Heart left ventricle (tissue), 16 donors: ENCODE measurements around the gene RTL10. TPM values are rescaled to one million over a fixed set of nuclear protein-coding genes. Genes with fewer than 3 reads are reported as not detected.

ENCODE experiments used
- ATAC-seq, 4 donors: fragments of 200-7000 bp; cut with Tn5 transposase; one replicate each; pipeline ENCODE4 v1.9.1; 2020 to 2022; ENCODE audit warnings: moderate library complexity in 4 of 4, mild to moderate bottlenecking in 3 of 4, moderate number of reproducible peaks in 1 of 4
- DNase-seq, 5 donors: peaks; one replicate each; pipeline ENCODE4 v3.0.0-alpha.2; 2020
- H3K27ac ChIP-seq, 12 donors: fragments of 200-600 bp; sonication (generic) in 4 of 12; one replicate each; pipeline versions ENCODE4 v1.5.0 to v1.8.0; 2016 to 2022; ENCODE audit warnings: mild to moderate bottlenecking in 2 of 12
- H3K27me3 ChIP-seq, 9 donors: fragments of 200-600 bp; sonication (generic) in 2 of 9; one replicate each; pipeline versions ENCODE4 v1.5.1 to v1.8.0; 2016 to 2022; ENCODE audit warnings: mild to moderate bottlenecking in 3 of 9
- H3K36me3 ChIP-seq, 9 donors: fragments of 200-600 bp; sonication (generic) in 2 of 9; one replicate each; pipeline versions ENCODE4 v1.5.0 to v1.8.0; 2018 to 2022; ENCODE audit warnings: mild to moderate bottlenecking in 2 of 9
- H3K4me1 ChIP-seq, 12 donors: fragments of 200-600 bp; sonication (generic) in 4 of 12; one replicate each; pipeline versions ENCODE4 v1.5.0 to v1.8.0; 2016 to 2022; ENCODE audit warnings: mild to moderate bottlenecking in 3 of 12
- H3K4me3 ChIP-seq, 12 donors: fragments of 200-600 bp; sonication (generic) in 4 of 12; one replicate each; pipeline versions ENCODE4 v1.5.0 to v1.8.0; 2017 to 2022; ENCODE audit warnings: mild to moderate bottlenecking in 9 of 12, moderate library complexity in 4 of 12
- H3K9me3 ChIP-seq, 12 donors: fragments of 200-600 bp; sonication (generic) in 4 of 12; one replicate each; pipeline versions ENCODE4 v1.5.0 to v1.8.0; 2016 to 2022; ENCODE audit warnings: mild to moderate bottlenecking in 1 of 12
- POLR2A ChIP-seq, 2 donors: fragments of 450-650 bp; IDR thresholded peaks; one replicate each; pipeline ENCODE4 v1.6.1; 2017; ENCODE audit warnings: antibody characterized with exemption in 2 of 2, mild to moderate bottlenecking in 2 of 2, moderate library complexity in 2 of 2
- WGBS, 4 donors: extraction: QIAGEN DNeasy Blood & Tissue Kit in 2 of 4; methylation state at CpG; one replicate each; pipeline versions ENCODE4 v1.1.5 to v1.1.7; 2013 to 2018; 5-methylcytosine and 5-hydroxymethylcytosine counted together
- intact Hi-C, 10 donors: fragments of 100-400 bp; cut with DNase I; formaldehyde crosslinking; loops; one replicate each; pipeline versions ENCODE4 v1.11.1 to v1.14.2; 2022
- polyA plus RNA-seq, 2 donors: library from polyadenylated mRNA; stranded (reverse); fragments of 200-250 nt; gene quantifications; one replicate each; pipeline ENCODE4 v1.2.3, GENCODE V29; 2013
- total RNA-seq, 9 donors: library from RNA; depleted of rRNA in 2 of 9; stranded (reverse); fragments of >200 nt in 2 of 9; fragmentation: NEBNext Ultra II Directional in 3 of 9; extraction: Animal tissue kit (Norgen Biotek cat#: 25700) in 3 of 9; gene quantifications; one replicate each; pipeline versions ENCODE4 v1.1.0 to v1.2.4, GENCODE V29; 2016 to 2023
- TF ChIP-seq, protein P1 (sequence below), 12 donors: fragments of 200-600 bp; sonication (generic) in 4 of 12; IDR thresholded peaks; one replicate each; pipeline versions ENCODE4 v1.5.0 to v1.8.0; 2018 to 2022; ENCODE audit warnings: antibody characterized with exemption in 12 of 12, mild to moderate bottlenecking in 5 of 12
- donor health status: ischemic (EF 13 %, LVEDD 7.1; RV severe dilation, severe dysfunction).
- donor health status: healthy with polysubstance abuse.
- donor health status: DM: no; HTN: yes; CAD: no.
- donor health status: DM: no; HTN: no; CAD: no.
- donor health status: ischemic (EF 25% LVEDD 6.9; RV normal size, moderate dysfunction).
- donor health status: ischemic (EF 25% LVEDD 5.7; RV mildly dilated, moderate dysfunction).
- donor health status: healthy.
- donor health status: DM: yes; HTN: yes; CAD: no.
- donor health status: ischemic (EF 35%, LVEDD 5.7; RV mildly dilated, moderate dysfunction).
- donor health status: nonischemic (EF 11% LVEDD 7.7; RV severe dilation, severe dysfunction).
- donor health status: DM: yes; HTN: yes; CAD: no.
- donor health status: PGD.
- donor health status: ischemic (EF 29% LVEDD 5.4; RV normal size, mild dysfunction).
- donor health status: nonischemic (EF 23%, LVEDD 6.1; RV moderate dilation, normal function).

RTL10 gene
- total and polyA plus RNA-seq, 11 donors: 4.6 to 11.6 (median 7.5) TPM

DNA sequence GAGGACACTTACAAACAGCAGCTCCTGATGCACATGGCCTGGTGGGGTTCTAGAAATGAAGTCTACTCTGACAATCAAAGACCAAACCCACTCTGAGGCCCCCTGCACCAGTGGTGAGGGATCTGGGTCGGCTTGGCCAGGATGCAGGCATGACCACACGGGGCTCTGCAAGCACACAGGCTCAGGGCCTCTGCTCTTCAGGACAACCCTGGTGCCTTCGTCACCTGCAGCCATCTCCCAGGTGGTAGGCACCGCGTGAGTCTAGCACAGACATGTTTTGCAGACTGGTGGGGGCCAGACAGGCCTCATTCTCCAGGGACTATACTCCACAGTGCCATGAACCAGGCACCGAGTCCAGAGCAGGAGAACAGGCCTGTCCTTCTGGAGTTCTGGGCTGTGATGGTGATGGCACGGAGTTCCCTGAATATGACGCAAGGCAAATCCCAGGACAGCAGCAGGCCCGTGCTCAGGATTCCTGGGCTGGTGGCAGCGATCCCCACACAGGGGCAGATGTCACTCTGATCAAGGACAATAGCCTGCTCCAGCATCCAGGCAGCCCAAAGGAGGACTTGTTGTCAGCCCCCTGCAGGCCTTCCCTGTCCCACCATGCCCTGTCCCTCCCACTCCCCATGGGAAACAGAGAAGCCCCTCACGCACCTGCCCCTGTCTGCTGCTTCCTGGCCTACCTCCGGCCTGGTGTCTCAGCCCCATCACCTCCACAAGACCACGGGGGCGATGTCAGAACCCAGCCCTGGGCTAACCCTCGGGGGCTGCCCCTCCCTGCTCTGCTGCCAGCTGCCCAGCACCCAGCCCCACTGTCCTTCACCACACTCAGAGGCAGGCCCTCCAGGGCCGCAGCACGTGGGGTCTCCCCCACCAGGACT is 36.1 kb downstream of the RTL10 start:
- 87 to 93% (median 92%) methylated on average over 13 to 17 of the region's 17 CpGs for WGBS, 4 donors
- H3K9me3 ChIP-seq: no peaks in the 10 kb centered on the region
- DNase-seq (peak in 1 of 5 donors; percentile 54), ATAC-seq (no peak)
- intact Hi-C loops: no loop called here
- H3K27me3 ChIP-seq: no peaks in the 10 kb centered on the region
- H3K4me3 ChIP-seq: no peak overlapping the region
- no peaks in the 10 kb centered on the region for H3K4me1 ChIP-seq
- no peaks in the 10 kb centered on the region for H3K36me3 ChIP-seq
- no peak overlapping the region for H3K27ac ChIP-seq
- no peak for TF ChIP-seq POLR2A (IDR thresholded peaks at IDR 0.05)
- TF ChIP-seq, protein P1, sequence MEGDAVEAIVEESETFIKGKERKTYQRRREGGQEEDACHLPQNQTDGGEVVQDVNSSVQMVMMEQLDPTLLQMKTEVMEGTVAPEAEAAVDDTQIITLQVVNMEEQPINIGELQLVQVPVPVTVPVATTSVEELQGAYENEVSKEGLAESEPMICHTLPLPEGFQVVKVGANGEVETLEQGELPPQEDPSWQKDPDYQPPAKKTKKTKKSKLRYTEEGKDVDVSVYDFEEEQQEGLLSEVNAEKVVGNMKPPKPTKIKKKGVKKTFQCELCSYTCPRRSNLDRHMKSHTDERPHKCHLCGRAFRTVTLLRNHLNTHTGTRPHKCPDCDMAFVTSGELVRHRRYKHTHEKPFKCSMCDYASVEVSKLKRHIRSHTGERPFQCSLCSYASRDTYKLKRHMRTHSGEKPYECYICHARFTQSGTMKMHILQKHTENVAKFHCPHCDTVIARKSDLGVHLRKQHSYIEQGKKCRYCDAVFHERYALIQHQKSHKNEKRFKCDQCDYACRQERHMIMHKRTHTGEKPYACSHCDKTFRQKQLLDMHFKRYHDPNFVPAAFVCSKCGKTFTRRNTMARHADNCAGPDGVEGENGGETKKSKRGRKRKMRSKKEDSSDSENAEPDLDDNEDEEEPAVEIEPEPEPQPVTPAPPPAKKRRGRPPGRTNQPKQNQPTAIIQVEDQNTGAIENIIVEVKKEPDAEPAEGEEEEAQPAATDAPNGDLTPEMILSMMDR (IDR thresholded peaks at IDR 0.05): no peak

DNA sequence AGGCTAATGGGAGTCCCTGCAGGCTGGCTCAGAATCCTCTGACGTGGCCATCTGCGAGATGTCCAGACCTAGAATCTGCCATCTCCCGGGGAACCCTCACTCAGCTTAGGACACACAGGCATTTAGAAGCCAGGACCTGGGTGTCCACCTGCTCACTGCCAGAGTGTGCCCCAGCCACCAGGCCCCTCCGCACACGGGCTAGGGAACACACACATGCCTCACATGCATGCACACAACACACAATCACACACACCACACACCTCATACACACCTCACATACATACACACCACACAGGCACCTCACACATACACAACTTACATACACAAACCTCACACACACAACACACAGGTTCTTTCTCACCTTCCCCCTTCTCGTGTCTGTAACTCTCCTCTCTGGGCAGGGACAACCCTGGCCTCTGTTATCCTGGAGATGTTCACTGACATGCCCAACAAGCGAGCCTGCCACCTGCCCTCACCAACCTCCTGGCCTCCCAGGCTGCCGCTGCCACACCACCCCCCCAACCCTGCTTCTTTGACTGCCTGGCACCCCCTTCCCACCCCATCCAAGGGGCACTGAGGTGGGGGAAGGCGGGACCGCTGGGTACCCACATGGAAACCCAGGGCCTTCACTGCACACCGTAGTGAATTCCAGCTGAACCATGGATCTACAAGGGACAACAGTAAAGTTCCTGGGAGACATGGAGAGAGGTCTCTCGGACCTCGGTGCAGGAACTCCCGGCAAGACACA is 38.1 kb downstream of the RTL10 start:
- WGBS, 4 donors: 91 to 94% (median 93%) methylated on average over 14 of the region's 14 CpGs
- DNase-seq: no peak

GRCh38 chr22:19815823-19816290 is 38.8 kb downstream of the RTL10 start:
- Histone ChIP-seq H3K36me3 (no peaks in the 10 kb centered on the region), H3K4me3 (no peak overlapping the region), H3K27ac (no peak overlapping the region), H3K9me3 (no peaks in the 10 kb centered on the region), H3K4me1 (peaks cover 0 to 5% (median 0%) of the 10 kb centered on the region in 12 donors), H3K27me3 (no peaks in the 10 kb centered on the region)
- intact Hi-C loops: no loop called here
- DNase-seq (no peak), ATAC-seq (no peak)
- no peak for TF ChIP-seq POLR2A (IDR thresholded peaks at IDR 0.05)
- TF ChIP-seq, protein P1 (IDR thresholded peaks at IDR 0.05): no peak
- WGBS, 4 donors: 87 to 93% (median 88%) methylated on average over 16 of the region's 16 CpGs

More for the DNA sequence above, 38.1 kb downstream of the RTL10 start:
- intact Hi-C loops: no loop called here
- Histone ChIP-seq H3K9me3 (no peaks in the 10 kb centered on the region), H3K4me3 (no peak overlapping the region), H3K36me3 (no peaks in the 10 kb centered on the region), H3K4me1 (peaks cover 0 to 5% (median 0%) of the 10 kb centered on the region in 12 donors), H3K27ac (no peak overlapping the region), H3K27me3 (no peaks in the 10 kb centered on the region)
- no peak for ATAC-seq
- no peak for TF ChIP-seq POLR2A (IDR thresholded peaks at IDR 0.05)
- TF ChIP-seq, protein P1 (IDR thresholded peaks at IDR 0.05): no peak
